ENCODE measurements around the gene CDKN2B. TPM values are rescaled to one million over a fixed set of nuclear protein-coding genes. Genes with fewer than 3 reads are reported as not detected.

CDKN2B gene
- total RNA-seq, 1 experiment from 2014 or later = 32.2 TPM

GRCh38 chr9:21982861-21983560 lies 26.1 kb downstream of the CDKN2B start:
- TF ChIP-seq CTCF (conservative IDR thresholded peaks at IDR 0.05; ENCODE audit: low read depth, low read length) (no peak), EZH2phosphoT487 (IDR thresholded peaks at IDR 0.05; ENCODE audit: borderline replicate concordance, low read length) (no peak), EZH2 (IDR thresholded peaks at IDR 0.05; ENCODE audit: low read length, unreplicated experiment) (no peak)
- DNase-seq (no peak), ATAC-seq (no peak)
- no peak overlapping the region for H3K4me3 ChIP-seq (ENCODE audit: low read length)
- H4K20me1 ChIP-seq (ENCODE audit: low read length) = no peaks in the 10 kb centered on the region
- no peak overlapping the region for H3K27ac ChIP-seq (ENCODE audit: low read length)
- H3K9me2 ChIP-seq (replicated peaks; ENCODE audit: low read length) = no peaks in the 10 kb centered on the region
- peaks cover 7% of the 10 kb centered on the region for H3K4me1 ChIP-seq (ENCODE audit: insufficient read depth, low read length)
- no peaks in the 10 kb centered on the region for H3K27me3 ChIP-seq (ENCODE audit: low read length)
- ChIA-PET CTCF (interaction anchor here (0.6 kb wide), 2 partner anchors 12 to 20 kb away, joined by 3 read pairs; partner anchors contain the start of gene CDKN2B-AS1), POLR2A (ENCODE audit: unreplicated experiment) (interaction anchor here (0.6 to 0.7 kb wide), 2 partner anchors 9 to 120 kb away, joined by 3 read pairs; no protein-coding TSS in a partner anchor)
- H3K9me3 ChIP-seq (ENCODE audit: low read length) = no peaks in the 10 kb centered on the region
- H3K79me2 ChIP-seq (ENCODE audit: low read length) = peaks cover 58% of the 10 kb centered on the region
- H2AFZ ChIP-seq (ENCODE audit: low read length) = no peak overlapping the region
- H3K9ac ChIP-seq (ENCODE audit: low read length) = no peak overlapping the region
- intact Hi-C loops (cut with micrococcal nuclease) = no loop called here
- H3F3A ChIP-seq (ENCODE audit: low read length, unreplicated experiment) = no peaks in the 10 kb centered on the region
- BruUV-seq (replicated peaks) = no TSS peak
- H3K4me2 ChIP-seq (ENCODE audit: low read length) = no peak overlapping the region
- peaks cover 4% of the 10 kb centered on the region; the same call in 1 of the 2 replicates for H3K36me3 ChIP-seq (ENCODE audit: low read depth, low read length)

DNA sequence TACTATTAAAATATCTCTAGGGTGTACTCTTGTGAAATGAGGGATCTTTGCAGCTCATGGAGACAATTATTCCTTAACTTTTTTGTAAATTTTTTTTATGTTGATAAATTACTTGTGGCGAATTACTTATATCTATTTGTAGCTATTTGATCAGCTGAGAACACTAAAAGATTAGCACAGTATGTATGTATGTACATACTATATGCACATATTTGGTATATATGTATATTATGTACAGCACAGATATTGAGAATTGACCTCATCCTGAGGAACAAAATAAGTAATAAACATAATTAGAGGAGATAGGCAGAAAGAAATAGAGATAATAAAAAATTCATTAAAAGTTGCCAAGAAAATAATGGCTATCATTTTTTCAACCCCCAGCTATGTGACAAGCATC lies 26.7 kb downstream of the CDKN2B start:
- ChIA-PET CTCF (interaction anchor here (0.6 kb wide), 1 partner anchor 12 kb away, joined by 3 read pairs; the partner anchor contains the start of gene CDKN2B-AS1), POLR2A (ENCODE audit: unreplicated experiment) (no interaction called here)
- H3K4me3 ChIP-seq (ENCODE audit: low read length) = no peak overlapping the region
- DNase-seq = no peak
- no peak for TF ChIP-seq EZH2 (IDR thresholded peaks at IDR 0.05; ENCODE audit: low read length, unreplicated experiment)
- TF ChIP-seq EZH2phosphoT487 (IDR thresholded peaks at IDR 0.05; ENCODE audit: borderline replicate concordance, low read length) = no peak
- no peak for TF ChIP-seq CTCF (conservative IDR thresholded peaks at IDR 0.05; ENCODE audit: low read depth, low read length)
- H3K79me2 ChIP-seq (ENCODE audit: low read length) = peaks cover 55% of the 10 kb centered on the region
- no peak overlapping the region for H3K9ac ChIP-seq (ENCODE audit: low read length)
- peaks cover 4% of the 10 kb centered on the region; the same call in 1 of the 2 replicates for H3K36me3 ChIP-seq (ENCODE audit: low read depth, low read length)
- H4K20me1 ChIP-seq (ENCODE audit: low read length) = no peaks in the 10 kb centered on the region
- H3K27me3 ChIP-seq (ENCODE audit: low read length) = no peaks in the 10 kb centered on the region
- ATAC-seq = no peak
- intact Hi-C loops (cut with micrococcal nuclease) = no loop called here
- no peak overlapping the region for H2AFZ ChIP-seq (ENCODE audit: low read length)
- H3F3A ChIP-seq (ENCODE audit: low read length, unreplicated experiment) = no peaks in the 10 kb centered on the region
- H3K4me1 ChIP-seq (ENCODE audit: insufficient read depth, low read length) = peaks cover under 1% of the 10 kb centered on the region; the same call in 1 of the 2 replicates
- H3K4me2 ChIP-seq (ENCODE audit: low read length) = no peak overlapping the region
- no peak overlapping the region for H3K27ac ChIP-seq (ENCODE audit: low read length)
- no peaks in the 10 kb centered on the region for H3K9me2 ChIP-seq (replicated peaks; ENCODE audit: low read length)
- BruUV-seq (replicated peaks) = no TSS peak
- no peaks in the 10 kb centered on the region for H3K9me3 ChIP-seq (ENCODE audit: low read length)

- POLR2A ChIA-PET (ENCODE audit: unreplicated experiment) = no interaction called here
- Histone ChIP-seq H3K27me3 (ENCODE audit: low read length) (no peaks in the 10 kb centered on the region), H2AFZ (ENCODE audit: low read length) (no peak overlapping the region), H3K9me2 (replicated peaks; ENCODE audit: low read length) (no peaks in the 10 kb centered on the region), H3K4me3 (ENCODE audit: low read length) (no peak overlapping the region), H3F3A (ENCODE audit: low read length, unreplicated experiment) (no peaks in the 10 kb centered on the region), H3K9me3 (ENCODE audit: low read length) (no peaks in the 10 kb centered on the region), H3K9ac (ENCODE audit: low read length) (no peak overlapping the region), H3K79me2 (ENCODE audit: low read length) (peaks cover 25% of the 10 kb centered on the region), H3K36me3 (ENCODE audit: low read depth, low read length) (0 out of 2 replicates have a peak, but pooled peaks cover 4% of the 10 kb centered on the region), H3K4me2 (ENCODE audit: low read length) (no peak overlapping the region), H4K20me1 (ENCODE audit: low read length) (no peaks in the 10 kb centered on the region), H3K27ac (ENCODE audit: low read length) (no peak overlapping the region), H3K4me1 (ENCODE audit: insufficient read depth, low read length) (peaks cover 6% of the 10 kb centered on the region; the same call in 1 of the 2 replicates)
- no TSS peak for BruUV-seq (replicated peaks)
- intact Hi-C loops (cut with micrococcal nuclease) = no loop called here
- ATAC-seq (no peak), DNase-seq (no peak)
- CTCF ChIA-PET = interaction anchor here (0.6 kb wide), 1 partner anchor 331 kb away, joined by 3 read pairs; no protein-coding TSS in a partner anchor
- no peak for TF ChIP-seq CTCF (conservative IDR thresholded peaks at IDR 0.05; ENCODE audit: low read depth, low read length)
- TF ChIP-seq EZH2 (IDR thresholded peaks at IDR 0.05; ENCODE audit: low read length, unreplicated experiment) = no peak
- TF ChIP-seq EZH2phosphoT487 (IDR thresholded peaks at IDR 0.05; ENCODE audit: borderline replicate concordance, low read length) = no peak
Measured at GRCh38 chr9:21976334-21976875, 32.7 kb downstream of the CDKN2B start.

Measured in PC-3 (cell line).